ENCODE results near the gene CYTL1.
"Not testable (repeated sequence)": the region's sequence is repeated elsewhere in the genome, so short reads cannot be mapped to it uniquely, and the experiment has no call there.

The CYTL1 gene, protein sequence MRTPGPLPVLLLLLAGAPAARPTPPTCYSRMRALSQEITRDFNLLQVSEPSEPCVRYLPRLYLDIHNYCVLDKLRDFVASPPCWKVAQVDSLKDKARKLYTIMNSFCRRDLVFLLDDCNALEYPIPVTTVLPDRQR

DNA sequence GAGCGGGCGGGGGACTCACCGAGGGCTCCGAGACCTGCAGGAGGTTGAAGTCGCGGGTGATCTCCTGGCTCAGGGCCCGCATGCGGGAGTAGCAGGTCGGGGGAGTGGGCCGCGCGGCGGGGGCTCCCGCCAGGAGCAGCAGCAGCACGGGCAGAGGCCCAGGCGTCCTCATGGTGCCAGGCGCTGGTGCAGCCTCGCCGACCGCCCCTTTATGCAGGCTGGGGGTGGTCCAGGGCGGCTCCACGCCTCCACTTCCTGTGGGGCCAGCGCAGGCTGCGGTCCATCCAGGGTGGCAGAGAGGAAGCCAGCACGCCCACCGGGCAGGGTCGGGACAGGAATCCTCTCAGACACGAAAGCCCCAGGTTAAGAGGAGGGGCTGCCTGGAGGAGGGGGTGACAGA is at the start of gene CYTL1:
Gene CYTL1 (minus strand): TSS at position 185 of the 400 bp plus-strand sequence. CDS start 13 bp downstream, at position 172.
- no peak for DNase-seq

DNA sequence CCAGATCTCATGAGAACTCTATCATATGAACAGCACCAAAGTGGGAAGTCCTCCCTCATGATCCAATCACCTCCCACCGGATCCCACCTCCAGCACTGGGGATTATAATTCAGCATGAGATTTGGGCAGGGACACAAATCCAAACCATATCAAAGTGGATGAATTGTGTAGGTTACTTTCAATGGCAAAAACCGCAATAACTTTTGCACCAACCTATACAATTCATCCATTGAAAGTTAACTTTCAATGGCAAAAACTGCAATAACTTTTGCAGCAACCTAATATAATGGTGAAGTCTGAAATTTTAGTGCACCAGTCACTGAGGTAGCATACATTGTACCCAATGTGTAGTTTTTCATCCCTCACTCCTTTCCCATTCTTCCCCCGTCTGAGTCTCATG is 48.6 kb upstream of the CYTL1 start:
- DNase-seq, result no peak

DNA sequence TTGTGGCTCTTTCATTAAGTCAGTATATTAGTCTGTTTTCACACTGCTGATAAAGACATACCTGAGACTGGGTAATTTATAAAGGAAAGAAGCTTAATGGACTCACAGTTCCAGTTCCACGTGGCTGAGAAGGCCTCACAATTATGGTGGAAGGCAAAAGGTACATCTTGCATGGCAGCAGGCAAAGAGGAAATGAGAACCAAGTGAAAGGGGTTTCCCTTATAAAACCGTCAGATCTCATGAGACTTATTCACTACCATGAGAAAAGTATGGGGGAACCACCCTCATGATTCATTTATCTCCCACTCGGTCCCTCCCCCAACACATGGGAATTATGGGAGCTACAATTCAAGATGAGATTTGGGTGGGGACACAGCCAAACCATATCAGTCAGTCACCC is 47.7 kb upstream of the CYTL1 start:
- not testable (repeated sequence) for DNase-seq

DNA sequence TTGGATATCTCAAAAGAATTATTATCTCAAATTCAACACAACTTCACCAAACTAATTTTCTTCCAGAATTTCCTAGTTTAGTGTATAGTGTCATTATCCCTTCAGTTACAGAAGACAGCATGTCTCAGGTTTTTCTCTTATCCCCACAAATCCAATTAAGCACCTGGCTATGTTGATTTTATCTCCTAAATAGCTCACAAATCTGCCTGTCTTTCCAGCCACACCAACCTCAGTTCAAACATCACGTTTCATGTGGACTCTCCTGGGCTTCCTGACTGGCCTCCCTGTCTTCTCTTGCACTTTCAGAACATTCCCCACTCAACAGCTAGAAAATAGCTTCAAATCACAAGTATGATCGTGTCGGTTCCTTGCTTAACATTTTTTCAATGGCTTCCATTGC is 46.8 kb upstream of the CYTL1 start:
- DNase-seq, result no peak

DNA sequence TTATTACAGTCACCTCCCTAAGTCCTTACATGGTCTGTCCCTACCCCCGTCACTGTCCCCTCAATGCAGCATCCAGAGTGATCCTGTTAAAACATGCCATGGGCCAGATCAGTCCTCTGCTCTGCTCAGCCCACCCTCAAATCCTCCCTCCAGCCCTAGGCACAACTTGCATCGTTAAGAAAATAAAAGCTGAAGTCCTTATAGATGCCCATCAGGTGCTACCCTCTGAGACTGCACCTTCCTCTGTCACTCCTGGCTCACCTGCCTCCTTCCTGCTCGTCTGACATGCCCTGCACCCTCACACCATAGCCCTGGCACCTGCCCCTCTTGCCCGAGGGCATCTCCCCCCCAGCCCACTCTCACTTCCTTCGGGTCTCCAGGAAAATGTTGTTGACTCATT is 36.2 kb upstream of the CYTL1 start:
- DNase-seq, result no peak

DNA sequence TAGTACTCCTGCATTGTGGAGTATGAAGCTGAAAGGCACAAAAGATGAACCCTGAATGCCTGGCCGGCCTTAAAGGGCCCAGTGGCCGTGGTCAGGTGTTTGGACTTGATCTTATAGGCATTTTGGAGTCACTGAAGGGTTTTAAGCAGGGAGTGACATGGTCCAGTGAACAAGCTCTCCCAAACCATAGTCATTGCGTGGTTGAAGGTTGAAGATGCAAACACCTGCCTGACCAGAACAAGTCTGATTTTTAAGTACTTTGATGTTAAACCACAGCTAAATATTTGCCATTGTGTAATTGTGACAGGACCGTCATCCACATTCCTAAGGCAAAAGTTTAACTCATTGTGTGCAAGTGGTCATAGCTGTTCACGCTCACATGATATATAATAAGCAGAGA is 35.3 kb upstream of the CYTL1 start:
- DNase-seq, result no peak

DNA sequence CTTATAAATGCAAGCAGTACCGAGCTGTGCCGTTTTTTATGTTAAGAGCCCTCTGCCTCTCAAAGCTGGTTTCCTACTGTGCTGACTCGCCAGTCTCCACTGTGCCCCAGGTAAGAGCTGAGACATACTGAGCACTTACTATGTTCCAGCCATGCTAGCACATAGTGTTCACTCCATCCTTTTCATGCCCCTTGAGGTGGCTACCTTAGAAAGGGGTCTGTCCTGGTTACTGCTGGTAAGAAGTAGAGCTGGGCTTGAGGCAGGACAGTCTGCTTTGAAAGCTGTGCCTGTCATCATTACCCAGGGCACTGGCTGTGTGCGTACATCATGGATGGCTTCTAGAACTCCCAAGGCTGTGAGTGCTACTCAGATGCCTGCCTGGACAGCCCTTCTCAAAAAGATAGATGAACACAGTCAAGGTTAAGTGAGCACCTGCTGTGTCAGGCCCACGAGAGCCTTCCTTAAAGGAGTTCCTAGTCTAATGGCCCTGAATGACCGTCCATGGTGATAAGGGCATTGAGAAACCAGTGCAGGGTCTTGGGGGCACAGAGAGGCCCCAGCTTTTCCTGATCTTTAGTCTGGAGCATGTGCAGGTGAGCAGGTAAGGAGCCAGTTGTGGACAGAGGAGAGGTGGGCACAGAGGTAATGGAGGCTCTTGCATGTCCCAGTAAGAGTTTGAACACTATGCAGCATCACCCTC is 33.6 kb upstream of the CYTL1 start:
- no peak for DNase-seq

DNA sequence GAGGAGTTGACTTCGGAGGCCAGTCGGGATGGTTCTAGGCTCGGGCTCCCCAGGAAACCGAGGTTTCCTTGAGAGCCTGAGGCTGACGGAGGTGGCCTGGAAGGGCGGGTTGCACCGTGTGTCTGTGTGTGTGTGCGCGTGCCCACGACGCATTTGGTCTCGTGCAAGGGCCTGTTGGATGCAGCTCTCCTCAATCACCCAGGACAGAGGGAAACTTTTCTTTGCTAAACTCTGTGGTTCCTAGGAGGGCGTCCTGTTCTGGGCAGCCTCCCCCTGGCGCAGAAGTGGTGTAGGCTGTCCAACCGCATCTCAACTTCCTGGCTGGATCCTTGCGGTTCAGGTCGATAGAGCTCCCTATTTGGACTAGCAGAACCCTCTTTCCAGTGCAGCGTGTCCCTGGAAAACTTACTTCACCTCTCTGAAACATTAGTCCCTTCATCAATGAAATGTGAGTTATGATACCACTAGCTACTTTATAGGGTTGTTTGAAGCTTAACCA is 33.0 kb upstream of the CYTL1 start:
- no peak for DNase-seq

DNA sequence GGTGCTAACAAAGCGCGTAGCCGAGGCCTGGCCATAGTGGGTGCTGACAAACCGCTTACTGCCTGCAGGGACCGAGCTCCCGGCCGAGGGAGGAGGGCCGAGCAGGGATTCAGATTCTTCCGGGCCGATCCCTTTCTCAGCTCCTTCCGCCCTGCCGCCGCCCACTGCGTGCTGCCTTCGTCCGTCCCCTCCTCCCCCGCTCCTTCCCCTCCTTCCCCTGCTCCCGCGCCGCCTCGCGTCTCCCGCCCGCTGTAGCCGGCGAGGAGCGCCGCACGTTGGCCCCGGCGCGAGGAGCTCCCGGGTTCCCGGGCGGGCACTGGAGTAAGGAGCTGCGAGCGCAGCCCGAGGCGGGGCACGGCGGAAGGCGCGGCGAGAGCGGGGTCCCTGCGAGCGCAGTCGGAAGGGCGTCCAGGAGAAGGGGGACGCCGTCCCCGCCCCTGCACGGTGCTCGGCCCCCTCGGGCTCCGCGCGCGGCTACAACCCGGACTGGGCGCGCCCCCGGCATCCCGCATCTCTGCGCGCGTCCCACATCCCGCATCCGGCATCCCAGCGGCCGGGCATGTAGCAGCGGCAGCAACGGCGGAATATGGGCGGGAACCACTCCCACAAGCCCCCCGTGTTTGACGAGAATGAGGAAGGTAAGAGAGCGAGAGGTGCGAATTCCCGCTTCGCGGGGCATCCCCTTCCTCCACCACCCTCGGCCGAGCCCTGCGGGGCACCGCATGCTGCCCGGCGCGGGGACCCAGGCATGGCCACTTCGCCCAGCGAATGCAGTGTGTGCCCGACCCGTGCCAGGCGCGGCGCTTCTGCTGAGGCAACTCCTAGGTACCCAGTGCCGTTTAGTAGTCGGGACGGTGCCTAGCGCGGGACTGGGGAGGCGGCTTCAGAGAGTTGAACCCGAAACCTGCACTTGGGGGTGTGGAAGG is 32.3 kb upstream of the CYTL1 start, which contains the start of gene STK32B:
Gene STK32B (plus strand): TSS at position 203 of the 926 bp plus-strand sequence.
- peak in 1 of 2 experiments; percentile 2 for DNase-seq

DNA sequence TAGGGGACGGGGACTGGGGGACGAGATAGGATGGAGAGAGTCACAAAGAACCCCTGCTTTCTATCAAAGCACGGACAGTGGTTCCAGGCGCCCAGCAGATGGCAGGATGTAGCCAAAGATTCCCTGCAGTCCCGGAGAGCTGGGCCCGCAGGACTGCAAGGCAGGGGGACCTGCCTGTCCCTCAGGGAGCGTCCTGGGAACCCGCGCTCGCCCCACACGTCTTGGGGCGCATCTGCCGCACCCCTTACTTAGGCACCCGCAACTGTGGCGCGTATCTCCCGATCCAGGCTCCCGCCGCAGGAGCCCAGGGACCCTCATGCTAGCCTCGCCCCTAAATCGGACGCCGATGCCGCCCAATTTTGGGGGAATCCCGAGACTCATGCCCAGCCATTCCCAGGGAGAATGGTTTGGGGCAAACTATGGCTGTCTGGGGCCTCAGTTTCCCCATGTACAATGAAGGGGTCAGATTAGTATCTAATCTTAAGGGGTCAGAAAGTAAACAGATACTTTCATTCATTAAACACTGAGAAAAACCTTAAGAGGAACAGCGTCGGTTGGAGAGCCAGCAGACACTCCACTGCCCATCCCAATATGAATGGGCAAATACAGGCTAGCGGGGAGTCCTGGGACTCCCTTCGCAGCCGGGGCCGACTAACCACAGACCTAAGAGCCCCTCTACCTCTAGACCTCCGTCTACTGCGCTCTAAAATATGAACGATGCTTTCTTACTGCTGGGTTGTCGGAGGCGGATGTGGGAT is 31.4 kb upstream of the CYTL1 start:
- DNase-seq, result peak in 1 of 2 experiments; percentile 13

DNA sequence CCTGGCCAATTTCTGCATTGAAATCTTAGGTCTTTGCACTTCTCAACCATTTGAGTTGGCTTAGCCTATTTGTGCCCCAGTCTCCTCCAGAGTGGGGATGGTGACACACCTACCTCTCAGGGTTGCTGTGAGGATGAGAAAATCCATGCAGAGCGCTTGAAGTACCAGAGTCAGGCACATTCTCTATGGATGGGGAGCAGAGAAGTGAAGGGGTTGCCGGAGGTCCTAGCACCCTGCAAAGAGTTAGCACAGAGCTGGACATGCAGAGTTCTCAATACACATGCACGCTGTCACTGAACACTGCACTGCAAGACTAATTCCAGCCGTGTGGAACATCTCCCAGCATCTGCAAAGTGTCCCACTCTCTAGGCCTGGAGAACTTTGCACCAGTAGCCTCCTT is 29.5 kb upstream of the CYTL1 start:
- DNase-seq, result no peak

DNA sequence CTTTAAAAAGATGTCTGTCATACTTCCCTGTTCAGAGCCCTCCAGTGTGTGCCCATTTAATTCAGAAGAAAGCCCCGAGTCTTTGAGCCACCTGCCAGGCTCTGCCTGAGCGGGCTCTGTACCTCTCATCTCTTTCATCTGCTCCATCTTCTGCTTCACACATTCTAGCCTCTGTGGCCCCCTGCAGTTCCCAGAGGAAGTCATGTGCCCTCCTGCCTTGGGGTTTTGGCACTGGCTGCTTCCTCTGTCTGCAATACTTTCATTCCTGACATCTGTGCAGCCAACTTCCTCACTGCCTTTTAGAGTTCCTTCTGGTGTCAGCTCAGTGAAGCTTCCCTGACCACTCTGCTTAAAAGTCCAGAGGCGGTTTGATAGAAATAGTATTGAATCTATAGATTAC is 25.8 kb upstream of the CYTL1 start:
- no peak for DNase-seq

DNA sequence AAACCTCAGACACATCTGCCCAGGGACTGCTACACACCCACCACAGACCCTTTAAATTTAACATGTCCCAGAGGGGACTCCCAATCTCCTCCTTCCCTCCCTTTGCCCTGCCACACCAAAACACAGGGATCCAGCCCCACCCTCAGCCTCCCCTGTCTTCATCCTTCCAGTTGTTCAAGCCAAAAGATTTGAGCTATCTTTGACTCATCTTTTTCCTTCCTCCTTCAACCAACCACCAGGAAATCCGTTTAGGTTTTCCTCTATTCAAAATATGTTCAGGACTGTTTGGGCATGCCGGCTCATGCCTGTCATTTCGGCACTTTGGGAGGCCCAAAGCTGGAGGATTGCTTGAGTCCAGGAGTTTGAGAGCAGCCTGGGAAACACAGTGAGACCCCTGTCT is 25.1 kb upstream of the CYTL1 start:
- DNase-seq, result no peak

DNA sequence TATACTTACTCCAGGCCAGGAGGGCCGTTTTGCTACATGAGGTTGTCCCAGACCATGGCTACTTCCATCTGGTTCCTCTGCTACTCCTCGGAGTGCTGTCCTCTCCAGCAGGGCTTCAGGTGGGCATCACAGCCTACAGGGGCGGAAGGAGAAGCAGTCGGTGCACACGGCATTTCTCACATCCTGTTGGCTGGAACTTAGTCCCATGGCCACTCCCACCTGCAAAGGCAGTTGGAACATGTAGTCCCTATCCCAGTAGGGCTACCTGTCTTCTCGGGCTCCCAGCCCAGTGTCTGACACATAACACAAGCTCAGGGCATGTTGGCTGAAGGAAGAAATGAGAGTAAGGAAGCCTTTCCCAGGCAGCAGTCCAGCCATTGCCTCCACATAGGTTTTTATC is 24.3 kb upstream of the CYTL1 start:
- DNase-seq, result no peak

DNA sequence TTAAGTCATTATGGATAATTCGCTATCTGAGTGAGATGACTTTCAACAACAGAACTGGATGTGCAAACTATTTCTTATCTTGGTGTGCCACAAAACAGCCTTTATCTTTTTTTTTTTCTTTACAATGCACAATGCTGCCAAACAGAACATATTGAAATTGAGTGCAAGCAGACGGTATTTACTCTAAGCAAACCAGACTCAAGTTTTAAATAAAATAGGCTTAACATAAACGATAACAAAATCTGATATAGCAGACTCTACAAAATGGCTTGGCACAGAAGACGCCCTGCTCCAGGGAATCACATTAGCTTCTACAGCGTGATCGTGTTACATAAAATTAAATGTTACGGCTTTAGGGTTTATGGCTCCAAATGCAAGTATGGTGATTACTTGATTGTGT is 22.4 kb upstream of the CYTL1 start:
- no peak for DNase-seq

DNA sequence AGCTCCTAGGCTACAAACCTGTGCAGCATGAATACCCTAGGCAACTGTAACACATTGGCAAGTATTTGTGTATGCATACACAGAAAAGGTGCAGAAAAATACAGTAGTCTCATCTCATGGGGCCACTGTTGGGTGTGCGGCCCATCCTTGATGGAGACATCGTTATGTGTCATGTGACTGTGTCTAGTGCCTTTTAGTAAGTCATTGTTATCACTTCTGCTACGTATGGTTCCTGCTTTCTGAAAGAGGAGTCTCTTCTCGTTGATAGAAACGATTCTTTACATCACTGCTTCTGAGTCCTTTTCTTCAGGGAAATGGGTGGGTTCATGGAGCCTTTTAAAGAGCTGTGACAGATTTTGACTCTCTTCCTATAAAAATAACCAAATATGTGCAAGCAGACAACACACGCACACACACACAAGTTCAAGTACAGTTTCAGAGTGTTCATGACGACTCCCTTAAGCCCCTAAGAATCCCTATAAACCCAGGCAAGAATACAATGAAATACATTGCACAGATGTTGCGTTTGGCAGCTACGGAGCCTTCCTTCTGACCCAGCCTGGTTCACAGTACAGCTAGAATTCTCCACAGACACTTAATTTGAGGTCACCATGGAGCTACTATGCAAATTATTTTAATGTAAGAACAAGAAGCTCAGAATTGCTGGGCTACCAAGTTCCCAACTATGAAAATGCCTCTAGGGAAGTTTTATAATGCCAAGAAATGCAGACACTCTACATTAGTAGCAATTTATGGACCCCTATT is 21.8 kb upstream of the CYTL1 start:
- DNase-seq, result no peak

DNA sequence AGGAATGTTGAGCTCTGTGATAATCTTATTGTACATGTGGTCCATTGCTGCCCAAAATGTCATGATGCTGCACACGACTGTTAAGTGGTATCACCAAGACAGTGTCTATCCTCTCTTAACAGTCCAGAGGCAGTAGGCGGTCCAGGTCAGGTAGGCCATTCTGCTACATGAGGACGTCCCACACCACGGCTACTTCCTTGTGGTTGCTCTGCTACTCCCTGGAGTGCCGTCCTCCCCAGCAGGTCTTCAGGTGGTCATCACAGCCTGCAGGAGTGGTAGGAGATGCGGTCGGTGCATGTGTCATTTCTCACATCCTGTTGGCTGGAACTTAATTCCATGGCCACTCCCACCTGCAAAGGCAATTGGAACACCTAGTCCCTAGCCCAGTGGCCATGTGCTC is 20.5 kb upstream of the CYTL1 start:
- no peak for DNase-seq

DNA sequence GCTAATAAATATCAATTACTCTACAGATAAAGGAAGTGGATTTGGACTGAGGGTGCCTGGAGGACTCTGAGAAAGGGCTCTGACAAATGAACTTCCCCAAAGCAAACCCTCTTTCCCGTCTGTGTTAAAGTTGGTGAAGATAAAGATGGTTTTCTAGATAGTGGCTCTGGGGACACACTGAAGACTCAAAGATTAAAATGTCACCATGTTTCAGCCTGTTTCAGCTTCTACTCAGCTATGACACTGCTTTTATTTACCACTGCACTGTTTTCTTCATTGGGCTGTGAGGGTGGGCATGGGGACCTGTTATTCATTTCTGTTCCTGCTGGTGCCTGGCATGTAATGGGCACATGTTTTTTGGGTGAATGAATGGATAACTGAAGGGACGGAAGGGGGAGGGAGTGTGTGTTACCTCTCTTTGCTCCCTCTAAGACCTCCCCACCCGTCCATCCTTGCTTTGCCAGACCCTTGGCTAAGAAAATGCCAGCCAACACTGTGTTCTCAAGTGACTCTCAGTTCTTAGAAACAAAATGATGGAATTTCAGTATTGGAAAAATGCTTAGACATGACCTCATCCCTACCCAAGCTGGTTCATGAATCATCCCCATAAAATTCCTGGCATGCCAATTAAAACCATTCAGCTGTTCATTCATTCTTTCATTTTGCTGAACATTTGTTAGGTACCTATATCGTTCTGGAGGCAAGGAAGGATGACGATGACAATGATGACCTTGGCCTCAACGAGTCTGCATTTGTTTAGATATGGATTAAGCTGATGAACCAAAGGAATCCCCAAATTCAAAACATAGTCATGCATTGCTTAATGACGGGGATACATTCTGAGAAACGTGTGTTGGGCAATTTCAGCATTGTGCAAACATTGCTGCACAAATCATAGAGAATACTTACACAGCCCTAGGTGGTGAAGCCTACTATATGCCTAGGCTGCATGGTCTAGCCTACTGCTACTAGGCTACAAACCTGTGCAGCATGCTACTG is 18.6 kb upstream of the CYTL1 start:
- no peak for DNase-seq

DNA sequence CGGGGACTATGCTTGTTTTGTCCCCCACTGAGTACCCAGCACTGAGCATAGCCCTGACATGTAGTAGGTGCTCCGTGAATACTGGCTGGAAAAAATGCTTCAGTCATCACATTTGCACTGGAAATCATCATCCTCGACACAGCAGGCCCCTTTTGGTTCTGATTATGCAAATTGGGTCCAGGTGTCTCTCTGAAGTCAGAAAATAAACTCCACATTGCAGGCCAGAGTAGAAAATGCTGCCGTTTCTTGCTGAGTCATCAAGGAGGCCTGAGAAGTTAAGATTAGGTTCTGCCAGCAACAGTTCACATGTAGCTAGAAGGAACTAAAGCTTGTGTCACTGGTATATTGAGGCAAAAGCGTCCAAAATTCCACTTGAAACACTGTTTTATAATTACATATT is 17.0 kb upstream of the CYTL1 start:
- no peak for DNase-seq

DNA sequence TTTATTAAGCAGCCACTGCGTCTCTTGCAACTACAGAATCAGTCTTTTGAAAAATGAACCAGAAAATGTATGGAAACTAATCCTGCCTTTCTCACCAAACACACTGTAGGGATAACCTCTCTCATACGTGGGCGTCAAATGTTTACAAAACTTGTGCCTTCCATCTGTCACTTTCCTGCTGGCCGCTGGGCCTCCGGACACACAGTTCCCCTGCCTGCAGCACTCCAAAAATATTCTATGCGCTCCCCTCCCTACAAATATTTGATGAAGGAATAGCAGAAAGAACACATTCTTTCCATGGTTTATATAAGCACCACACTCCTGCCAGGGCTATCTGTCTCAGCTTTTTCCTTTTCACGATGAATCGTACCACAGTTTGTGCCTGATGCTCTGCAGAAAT is 14.9 kb upstream of the CYTL1 start:
- DNase-seq, result no peak
